GM06990 (cell line): Measurements from ENCODE around the gene APLN.

ENCODE experiments used
- DNase-seq: peaks from one replicate; pipeline ENCODE4 v3.0.0-alpha.2; 2011; ENCODE audit not compliant: insufficient read length; ENCODE audit errors: extremely low read depth
- H3K27me3 ChIP-seq: replicated peaks from 2 replicates; pipeline ENCODE4 v1.6.0; 2011; ENCODE audit warnings: low read length; ENCODE audit not compliant: control insufficient read depth, insufficient read depth
- H3K36me3 ChIP-seq: 2 replicates; pipeline ENCODE4 v1.5.1; 2011; ENCODE audit warnings: low read length; ENCODE audit not compliant: control insufficient read depth, insufficient read depth
- H3K4me3 ChIP-seq: replicated peaks from 2 replicates; pipeline ENCODE4 v1.5.1; 2011; ENCODE audit warnings: low read depth, mild to moderate bottlenecking, control low read depth, low read length
- TF ChIP-seq, protein P1 (sequence below): IDR thresholded peaks from 2 replicates; pipeline ENCODE4 v1.5.1; 2011; ENCODE audit warnings: low read length, control low read depth, mild to moderate bottlenecking, inconsistent platforms; ENCODE audit not compliant: insufficient read depth, poor library complexity, severe bottlenecking

Gene APLN, protein sequence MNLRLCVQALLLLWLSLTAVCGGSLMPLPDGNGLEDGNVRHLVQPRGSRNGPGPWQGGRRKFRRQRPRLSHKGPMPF

DNA sequence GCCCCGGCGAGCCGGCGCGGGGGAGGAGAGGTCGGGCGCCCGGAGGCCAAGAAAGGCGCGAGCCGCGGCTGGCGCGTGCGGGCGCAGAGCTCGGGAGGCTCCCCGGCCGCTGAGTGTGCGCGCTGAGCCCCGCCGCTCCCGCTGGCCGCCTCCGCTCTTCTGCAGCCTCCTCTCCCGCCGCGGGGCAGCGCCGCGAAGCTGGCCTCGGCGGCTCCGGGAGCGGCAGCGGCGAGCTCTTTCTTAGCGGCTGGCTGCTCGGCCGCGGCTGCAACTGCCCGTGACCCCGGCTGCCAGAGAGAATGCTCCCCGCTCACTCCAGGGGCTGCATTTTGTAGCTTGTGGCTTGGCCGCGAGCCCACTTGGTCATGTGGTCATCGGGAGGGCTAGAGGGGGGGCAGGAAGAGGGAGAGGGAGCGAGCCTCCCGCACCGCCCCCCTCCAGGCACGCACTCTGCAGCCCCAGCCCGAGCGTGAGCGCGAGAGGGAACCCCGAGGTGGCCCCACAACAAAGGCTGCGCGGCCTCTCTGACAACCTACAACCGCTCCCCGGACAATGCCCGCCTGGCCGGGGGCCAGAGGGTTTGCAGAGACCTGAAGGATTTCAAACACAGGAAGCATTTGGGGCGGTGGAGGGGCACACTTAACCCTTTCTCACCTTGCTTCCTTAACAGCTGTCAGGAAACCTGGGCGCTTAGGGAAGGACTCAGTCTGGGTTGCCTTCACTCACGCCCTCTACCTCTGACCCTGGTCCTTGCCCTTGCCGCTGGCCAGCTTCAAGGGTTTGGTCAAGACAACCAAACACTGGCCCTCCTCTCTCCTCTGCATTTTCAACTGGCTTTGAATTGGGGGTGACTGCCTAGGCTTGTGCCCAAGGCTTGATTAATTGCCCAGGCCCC lies at the start of gene APLN:
Gene APLN (minus strand): TSS at position 305 of the 895 bp plus-strand sequence. CDS start 326 bp downstream, outside the sequence.
- Histone ChIP-seq H3K36me3 (no peaks in the 10 kb centered on the region), H3K27me3 (peaks cover 1% of the 10 kb centered on the region), H3K4me3 (peak within 1 kb of the TSS; percentile 5)
- DNase-seq = no peak
- TF ChIP-seq, protein P1, sequence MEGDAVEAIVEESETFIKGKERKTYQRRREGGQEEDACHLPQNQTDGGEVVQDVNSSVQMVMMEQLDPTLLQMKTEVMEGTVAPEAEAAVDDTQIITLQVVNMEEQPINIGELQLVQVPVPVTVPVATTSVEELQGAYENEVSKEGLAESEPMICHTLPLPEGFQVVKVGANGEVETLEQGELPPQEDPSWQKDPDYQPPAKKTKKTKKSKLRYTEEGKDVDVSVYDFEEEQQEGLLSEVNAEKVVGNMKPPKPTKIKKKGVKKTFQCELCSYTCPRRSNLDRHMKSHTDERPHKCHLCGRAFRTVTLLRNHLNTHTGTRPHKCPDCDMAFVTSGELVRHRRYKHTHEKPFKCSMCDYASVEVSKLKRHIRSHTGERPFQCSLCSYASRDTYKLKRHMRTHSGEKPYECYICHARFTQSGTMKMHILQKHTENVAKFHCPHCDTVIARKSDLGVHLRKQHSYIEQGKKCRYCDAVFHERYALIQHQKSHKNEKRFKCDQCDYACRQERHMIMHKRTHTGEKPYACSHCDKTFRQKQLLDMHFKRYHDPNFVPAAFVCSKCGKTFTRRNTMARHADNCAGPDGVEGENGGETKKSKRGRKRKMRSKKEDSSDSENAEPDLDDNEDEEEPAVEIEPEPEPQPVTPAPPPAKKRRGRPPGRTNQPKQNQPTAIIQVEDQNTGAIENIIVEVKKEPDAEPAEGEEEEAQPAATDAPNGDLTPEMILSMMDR = no peak

DNA sequence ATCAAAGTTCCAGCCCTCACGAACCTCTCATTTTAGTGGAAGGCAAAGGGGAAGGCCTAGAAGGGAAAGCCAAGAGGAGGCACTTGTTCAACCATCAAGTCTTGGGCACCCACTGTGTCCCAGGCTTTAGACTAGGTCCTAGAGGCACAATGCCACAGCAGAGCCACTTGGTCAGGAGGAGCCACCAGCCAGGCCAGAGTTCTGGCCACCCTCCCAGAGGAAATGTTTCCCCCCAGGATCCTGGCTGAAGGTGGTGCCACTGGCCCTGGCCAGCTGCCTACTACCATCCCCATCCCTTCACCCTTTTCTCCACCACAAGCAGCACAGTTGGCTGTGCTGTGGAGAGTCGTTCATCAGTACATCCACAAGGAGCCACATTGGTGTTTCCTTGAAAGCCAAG lies 49.7 kb upstream of the APLN start:
- Histone ChIP-seq H3K4me3 (no peak overlapping the region), H3K27me3 (no peaks in the 10 kb centered on the region; the same call in 1 of the 2 replicates), H3K36me3 (no peaks in the 10 kb centered on the region)
- DNase-seq = no peak
- TF ChIP-seq, protein P1 = no peak

DNA sequence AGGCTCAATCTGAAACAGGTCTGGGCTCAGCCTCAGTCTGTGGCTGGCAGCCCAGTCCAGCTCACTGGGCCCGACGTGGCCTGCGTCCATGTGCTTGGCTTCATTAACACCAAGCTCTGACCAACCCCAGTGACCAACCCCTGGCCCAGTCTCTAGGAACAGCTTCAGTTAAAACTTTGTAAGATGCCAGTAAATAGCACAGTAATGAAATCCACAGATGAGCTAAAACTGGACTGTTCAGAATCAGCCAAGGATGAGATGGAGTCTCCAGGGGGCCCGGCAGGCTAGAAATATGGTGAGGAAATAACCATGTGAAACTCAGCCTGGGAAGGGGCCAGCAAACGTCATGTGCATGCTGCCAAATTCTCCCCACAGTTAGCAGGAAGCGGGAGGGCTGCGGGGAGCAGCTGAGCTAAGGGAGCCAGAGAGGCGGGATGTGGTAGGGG lies 46.9 kb upstream of the APLN start:
- Histone ChIP-seq H3K36me3 (no peaks in the 10 kb centered on the region), H3K27me3 (no peaks in the 10 kb centered on the region), H3K4me3 (no peak overlapping the region)
- TF ChIP-seq, protein P1 = no peak
- no peak for DNase-seq

DNA sequence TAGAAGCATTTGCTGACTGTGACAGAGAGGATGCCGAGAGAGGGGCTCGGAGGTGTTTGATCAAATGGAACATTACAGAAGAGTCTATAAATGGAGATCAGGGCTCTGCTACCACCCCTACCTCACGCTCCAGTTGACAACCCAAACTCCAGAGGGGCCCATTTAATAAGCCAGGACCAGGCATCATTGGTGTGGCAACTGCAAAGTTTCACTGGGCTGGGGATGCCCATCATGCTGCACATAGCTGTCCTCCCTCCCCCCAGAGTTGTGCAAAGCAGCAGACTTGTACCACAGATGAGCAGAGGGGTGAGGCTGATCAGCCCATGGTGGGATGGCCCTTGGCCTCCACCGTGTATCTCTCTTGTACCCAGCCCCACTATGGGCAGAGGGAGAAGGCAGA lies 45.8 kb upstream of the APLN start:
- Histone ChIP-seq H3K27me3 (no peaks in the 10 kb centered on the region; the same call in 1 of the 2 replicates), H3K36me3 (no peaks in the 10 kb centered on the region), H3K4me3 (no peak overlapping the region)
- no peak for DNase-seq
- TF ChIP-seq, protein P1 = no peak

DNA sequence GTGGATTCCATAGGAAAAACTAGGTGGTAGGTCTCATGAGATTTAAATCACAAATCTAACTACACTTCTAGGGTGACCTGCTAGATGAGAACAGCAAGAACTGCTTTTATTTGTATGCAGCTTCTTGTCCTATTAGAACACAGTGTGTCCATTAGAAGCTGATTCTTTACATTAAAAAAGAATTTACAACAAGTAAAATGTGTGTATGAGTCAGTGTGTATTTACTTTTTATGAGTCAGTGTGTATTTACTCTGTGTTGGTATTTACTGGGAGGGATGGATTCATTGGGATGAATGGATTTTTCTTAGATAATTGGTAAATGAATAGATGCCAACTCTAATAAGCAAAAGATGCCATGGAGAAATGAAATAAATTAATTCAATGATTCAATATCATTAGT lies 43.4 kb upstream of the APLN start:
- Histone ChIP-seq H3K36me3 (no peaks in the 10 kb centered on the region), H3K4me3 (no peak overlapping the region), H3K27me3 (no peaks in the 10 kb centered on the region; the same call in 1 of the 2 replicates)
- DNase-seq = no peak
- TF ChIP-seq, protein P1 = no peak
